Activated T-helper 2 cell treated with anti-CD3 and anti-CD28 coated beads, Interferon-gamma antibody, Interleukin-2, Interleukin-4, amounts not matched to agents 10 μg/mL and 5 μg/mL and 100 μg/mL, durations not matched to agents 14 hours and 24 hours and 36 hours (primary cell): ENCODE measurements around the gene ZNF544. TPM values are rescaled to one million over a fixed set of nuclear protein-coding genes. Genes with fewer than 3 reads are reported as not detected.
A peak's percentile ranks its signal among the peaks of the same experiment; 100 is the strongest.
"Not testable (repeated sequence)": the region's sequence is repeated elsewhere in the genome, so short reads cannot be mapped to it uniquely, and the experiment has no call there.

Source experiments
- DNase-seq: peaks from one replicate; pipeline ENCODE4 v3.0.0; 2021; ENCODE audit warnings: low spot score
- H3K27ac Mint-ChIP-seq: one replicate; pipeline ENCODE4 v1.8.0; 2021; ENCODE audit warnings: mixed read lengths
- H3K27me3 Mint-ChIP-seq: one replicate; pipeline ENCODE4 v1.8.0; 2021; ENCODE audit warnings: low read depth, mixed read lengths
- H3K36me3 Mint-ChIP-seq: one replicate; pipeline ENCODE4 v1.8.0; 2021; ENCODE audit warnings: low read depth, mixed read lengths
- H3K4me1 Mint-ChIP-seq: one replicate; pipeline ENCODE4 v1.8.0; 2021; ENCODE audit warnings: low read depth, mixed read lengths
- H3K4me3 Mint-ChIP-seq: one replicate; pipeline ENCODE4 v1.8.0; 2021; ENCODE audit warnings: low read depth, mild to moderate bottlenecking, moderate library complexity, mixed read lengths
- H3K9me3 Mint-ChIP-seq: one replicate; pipeline ENCODE4 v1.8.0; 2021; ENCODE audit warnings: mixed read lengths
- intact Hi-C: fragments of 100-400 bp; cut with micrococcal nuclease; formaldehyde crosslinking; loops from one replicate; pipeline ENCODE4 v1.15.1; 2023
- total RNA-seq: library from RNA; stranded (reverse); gene quantifications from 2 replicates; pipeline ENCODE4 v1.2.3, GENCODE V29; 2022

Gene ZNF544
- total RNA-seq, 1 donor from 2014 or later, result 49.1 TPM

DNA sequence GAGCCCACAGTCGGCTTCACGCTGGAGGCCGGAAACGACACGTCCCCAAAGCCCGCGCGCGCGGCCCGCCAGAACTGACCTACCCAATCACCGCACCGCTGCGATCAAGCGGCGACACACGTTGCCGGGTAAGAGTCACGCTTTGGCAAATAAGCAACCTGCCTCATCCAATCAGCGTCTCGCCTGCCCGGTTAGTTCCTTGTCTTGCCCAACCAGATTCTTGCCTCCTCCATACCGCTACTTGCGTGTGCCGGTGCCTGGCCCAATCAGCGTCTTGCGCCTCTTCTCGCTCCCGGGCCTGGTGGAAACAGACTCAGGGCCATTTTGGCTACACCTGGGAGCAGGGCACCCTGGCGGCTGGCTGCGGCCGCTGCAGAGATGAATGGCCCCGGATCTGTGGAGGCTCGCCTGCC, 11.6 kb upstream of the ZNF544 start:
- Mint-ChIP-seq H3K27ac (no peak overlapping the region), H3K4me1 (no peaks in the 10 kb centered on the region), H3K27me3 (no peaks in the 10 kb centered on the region), H3K36me3 (peaks cover 29% of the 10 kb centered on the region), H3K4me3 (no peak overlapping the region), H3K9me3 (peaks cover 61% of the 10 kb centered on the region)
- no peak for DNase-seq
- intact Hi-C loops, result no loop called here

DNA sequence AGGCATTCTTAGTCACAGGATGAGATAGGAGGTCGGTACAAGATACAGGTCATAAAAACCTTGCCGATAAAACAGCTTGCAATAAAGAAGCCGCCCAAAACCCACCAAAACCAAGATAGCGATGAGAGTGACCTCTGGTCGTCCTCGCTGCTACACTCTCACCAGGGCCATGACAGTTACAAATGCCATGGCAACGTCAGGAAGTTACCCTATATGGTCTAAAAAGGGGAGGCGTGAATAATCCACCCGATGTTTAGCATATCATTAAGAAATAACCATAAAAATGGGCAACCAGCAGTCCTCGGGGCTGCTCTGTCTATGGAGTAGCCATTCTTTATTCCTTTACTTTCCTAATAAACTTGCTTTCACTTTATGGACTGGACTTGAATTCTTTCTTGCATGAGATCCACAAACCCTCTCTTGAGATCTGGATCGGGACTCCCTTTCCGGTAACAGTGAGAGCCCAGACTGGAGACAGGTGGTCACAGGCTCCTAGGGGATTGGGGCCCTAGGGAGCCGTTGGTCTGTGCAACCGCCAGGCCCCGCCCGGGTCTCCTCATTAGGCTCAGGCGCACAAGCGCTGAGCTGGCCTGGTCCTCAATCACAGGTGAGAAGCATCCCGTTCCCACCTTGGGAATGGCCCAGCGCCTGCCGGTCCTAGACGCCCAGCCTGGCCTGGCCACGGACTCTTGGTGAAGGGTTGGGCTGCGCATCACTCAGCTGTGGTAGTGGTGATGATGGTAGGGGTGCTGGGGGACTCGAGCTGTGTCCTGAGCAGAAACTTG, 10.9 kb upstream of the ZNF544 start:
- DNase-seq, result no peak
- Mint-ChIP-seq H3K36me3 (peaks cover 25% of the 10 kb centered on the region), H3K4me3 (no peak overlapping the region), H3K27ac (no peak overlapping the region), H3K4me1 (no peaks in the 10 kb centered on the region), H3K9me3 (peaks cover 58% of the 10 kb centered on the region), H3K27me3 (no peaks in the 10 kb centered on the region)
- intact Hi-C loops, result no loop called here

DNA sequence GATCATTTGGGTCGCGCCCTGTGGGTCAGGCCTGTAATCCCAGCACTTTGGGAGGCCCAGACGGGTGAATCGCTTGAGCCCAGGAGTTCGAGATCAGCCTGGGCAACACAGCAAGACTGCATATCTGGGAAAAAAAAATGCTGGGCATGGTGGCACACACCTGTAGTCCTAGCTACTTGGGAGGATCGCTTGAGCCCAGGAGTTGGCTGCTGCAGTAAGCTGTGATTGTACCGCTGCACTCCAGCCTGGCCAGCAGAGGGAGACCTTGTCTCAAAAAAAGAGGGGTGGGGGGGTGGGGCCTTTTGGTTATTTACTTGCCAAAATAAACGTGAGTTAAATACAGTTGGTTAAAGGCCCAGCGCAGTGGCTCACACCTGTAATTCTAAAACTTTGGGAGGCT, 9.8 kb upstream of the ZNF544 start:
- Mint-ChIP-seq H3K4me1 (no peaks in the 10 kb centered on the region), H3K36me3 (peaks cover 14% of the 10 kb centered on the region), H3K27ac (no peak overlapping the region), H3K4me3 (no peak overlapping the region), H3K27me3 (no peaks in the 10 kb centered on the region), H3K9me3 (peaks cover 51% of the 10 kb centered on the region)
- peak; percentile 15 for DNase-seq
- intact Hi-C loops, result loop anchor here (1.0 kb wide), 1 partner anchor 300 kb away; the partner anchor contains the start of gene ZBTB45

DNA sequence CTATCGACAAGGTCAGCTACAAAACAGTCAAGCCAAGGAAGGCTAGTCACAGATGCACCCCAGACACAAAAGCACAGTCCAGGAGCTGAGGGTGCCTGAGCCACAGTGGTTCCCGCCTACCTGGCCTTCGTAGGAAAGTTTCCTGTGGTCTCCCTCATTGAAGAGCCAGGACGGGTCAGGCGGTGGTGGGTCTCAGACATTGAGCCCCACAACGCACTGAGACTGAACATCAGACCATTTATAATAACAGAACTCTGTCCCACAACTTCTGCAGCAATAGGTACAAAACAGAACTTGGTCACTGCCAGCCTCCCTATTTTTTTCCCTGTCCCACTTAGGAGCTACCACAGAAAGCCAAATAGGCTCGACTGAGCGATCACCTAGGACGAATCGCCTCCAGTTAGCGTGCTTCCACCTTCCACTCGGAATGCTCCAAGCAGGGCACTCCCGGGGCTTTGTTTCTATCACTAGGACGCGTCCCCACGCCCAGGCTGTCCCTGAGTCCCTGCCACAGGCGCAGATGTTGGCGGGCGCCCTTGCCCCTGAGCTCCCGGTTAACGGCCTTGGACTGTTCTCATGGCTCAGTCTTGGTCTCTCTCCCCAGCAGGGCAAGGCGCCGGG, 640 bp upstream of the ZNF544 start:
- H3K27me3 Mint-ChIP-seq, result no peaks in the 10 kb centered on the region
- H3K4me1 Mint-ChIP-seq, result peaks cover 13% of the 10 kb centered on the region
- H3K36me3 Mint-ChIP-seq, result peaks cover 58% of the 10 kb centered on the region
- H3K27ac Mint-ChIP-seq, result peak overlapping the region; percentile 91
- H3K9me3 Mint-ChIP-seq, result peaks cover 50% of the 10 kb centered on the region
- intact Hi-C loops, result loop anchor here (1.0 to 10.0 kb wide), 4 partner anchors 45 to 157 kb away; partner anchors contain the start of genes ERVK3-1, RPS5, ZNF274 and ZNF8
- peak overlapping the region; percentile 92 for H3K4me3 Mint-ChIP-seq
- no peak for DNase-seq

DNA sequence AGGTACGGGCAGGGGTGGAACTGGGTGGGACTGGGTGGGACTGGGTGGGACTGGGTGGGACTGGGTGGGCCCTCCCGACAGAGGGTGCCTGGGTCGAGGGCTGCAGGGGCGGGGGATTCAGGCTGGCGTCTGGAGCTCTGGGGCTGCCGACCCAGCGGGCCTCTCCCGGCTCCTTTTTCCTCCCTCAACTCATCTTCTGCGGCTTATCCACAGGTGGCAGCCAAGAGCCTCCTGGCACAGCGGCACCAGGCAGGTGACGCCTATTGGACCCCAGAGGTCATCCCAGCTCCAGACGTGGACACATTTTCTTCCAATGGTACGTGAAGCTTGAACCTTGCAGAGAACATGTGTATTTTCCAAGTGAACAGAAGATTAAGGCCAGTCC, 533 bp downstream of the ZNF544 start:
- peaks cover 13% of the 10 kb centered on the region for H3K4me1 Mint-ChIP-seq
- H3K27me3 Mint-ChIP-seq, result no peaks in the 10 kb centered on the region
- peaks cover 56% of the 10 kb centered on the region for H3K9me3 Mint-ChIP-seq
- peak overlapping the region; percentile 92 for H3K4me3 Mint-ChIP-seq
- no peak for DNase-seq
- intact Hi-C loops, result loop anchor here (2.0 to 10.0 kb wide), 3 partner anchors 48 to 156 kb away; partner anchors contain the start of genes ERVK3-1, RPS5, ZNF8 and ZNF837
- H3K36me3 Mint-ChIP-seq, result peaks cover 70% of the 10 kb centered on the region
- peak overlapping the region; percentile 62 for H3K27ac Mint-ChIP-seq

DNA sequence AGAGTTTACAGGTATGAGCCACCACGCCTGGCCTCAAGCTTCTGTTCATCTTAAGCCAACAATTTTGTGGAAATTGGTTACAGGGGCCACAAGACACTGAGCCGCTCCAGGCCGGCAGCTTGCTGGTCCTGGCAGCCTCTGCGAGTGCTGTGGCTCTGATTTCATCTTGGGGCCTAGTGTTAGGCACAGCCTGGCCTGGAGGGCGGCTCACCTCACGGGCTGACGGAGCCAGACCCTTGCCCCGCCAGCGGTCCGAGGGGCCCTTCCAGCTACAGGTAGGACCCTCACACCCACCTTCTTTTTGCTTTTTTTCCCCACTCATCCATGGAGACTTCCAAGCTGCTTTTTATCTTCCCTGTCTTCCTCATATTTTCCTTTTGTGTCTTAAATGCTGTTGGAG, 8.6 kb downstream of the ZNF544 start:
- Mint-ChIP-seq H3K4me3 (no peak overlapping the region), H3K27me3 (no peaks in the 10 kb centered on the region), H3K27ac (no peak overlapping the region), H3K9me3 (peaks cover 64% of the 10 kb centered on the region), H3K4me1 (no peaks in the 10 kb centered on the region), H3K36me3 (peaks cover 99% of the 10 kb centered on the region)
- intact Hi-C loops, result no loop called here
- DNase-seq, result no peak

DNA sequence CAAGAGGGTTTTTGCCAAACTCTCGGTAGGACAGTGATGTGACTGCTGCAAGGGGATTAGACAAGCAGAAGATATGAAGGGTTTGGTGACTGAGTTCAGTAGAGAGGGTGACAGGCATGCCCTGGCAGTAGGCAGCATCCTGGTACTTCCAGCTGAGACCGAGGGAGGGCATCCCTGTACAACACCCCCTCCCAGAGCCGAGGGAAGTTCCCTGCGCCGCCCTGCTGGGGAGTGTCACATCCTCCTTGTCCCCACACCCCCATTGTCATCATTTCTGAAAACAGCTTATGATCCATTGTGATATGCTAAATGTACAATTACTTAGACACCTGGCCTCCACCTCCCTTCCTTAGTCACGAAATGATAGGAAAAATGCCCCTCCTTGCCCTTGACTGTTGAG, 14.6 kb downstream of the ZNF544 start:
- peaks cover 62% of the 10 kb centered on the region for H3K9me3 Mint-ChIP-seq
- H3K4me1 Mint-ChIP-seq, result no peaks in the 10 kb centered on the region
- intact Hi-C loops, result no loop called here
- H3K4me3 Mint-ChIP-seq, result no peak overlapping the region
- peaks cover 100% of the 10 kb centered on the region for H3K36me3 Mint-ChIP-seq
- no peak for DNase-seq
- no peaks in the 10 kb centered on the region for H3K27me3 Mint-ChIP-seq
- no peak overlapping the region for H3K27ac Mint-ChIP-seq

DNA sequence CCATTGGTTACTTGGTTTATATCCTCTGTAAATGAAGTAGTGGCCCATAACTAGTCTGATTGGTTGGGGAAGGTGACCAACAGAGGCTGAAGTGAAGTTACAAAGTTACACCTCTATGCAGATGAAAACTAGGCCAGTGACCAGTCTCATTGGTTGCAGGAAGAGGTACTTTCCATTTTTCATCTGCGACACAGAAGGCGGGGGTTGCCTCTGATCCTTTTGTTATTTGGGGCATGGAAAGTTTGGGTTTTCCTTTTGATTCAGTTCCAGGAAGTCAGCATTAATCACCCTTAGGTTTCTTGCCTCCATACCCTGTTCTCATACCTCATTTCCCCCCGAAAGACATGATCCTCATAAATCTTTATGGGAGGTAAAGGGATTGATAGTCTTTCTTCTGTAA, 20.2 kb downstream of the ZNF544 start:
- no peaks in the 10 kb centered on the region for H3K27me3 Mint-ChIP-seq
- H3K4me3 Mint-ChIP-seq, result no peak overlapping the region
- intact Hi-C loops, result no loop called here
- no peaks in the 10 kb centered on the region for H3K4me1 Mint-ChIP-seq
- no peak overlapping the region for H3K27ac Mint-ChIP-seq
- H3K36me3 Mint-ChIP-seq, result peaks cover 100% of the 10 kb centered on the region
- peaks cover 69% of the 10 kb centered on the region for H3K9me3 Mint-ChIP-seq
- DNase-seq, result no peak

DNA sequence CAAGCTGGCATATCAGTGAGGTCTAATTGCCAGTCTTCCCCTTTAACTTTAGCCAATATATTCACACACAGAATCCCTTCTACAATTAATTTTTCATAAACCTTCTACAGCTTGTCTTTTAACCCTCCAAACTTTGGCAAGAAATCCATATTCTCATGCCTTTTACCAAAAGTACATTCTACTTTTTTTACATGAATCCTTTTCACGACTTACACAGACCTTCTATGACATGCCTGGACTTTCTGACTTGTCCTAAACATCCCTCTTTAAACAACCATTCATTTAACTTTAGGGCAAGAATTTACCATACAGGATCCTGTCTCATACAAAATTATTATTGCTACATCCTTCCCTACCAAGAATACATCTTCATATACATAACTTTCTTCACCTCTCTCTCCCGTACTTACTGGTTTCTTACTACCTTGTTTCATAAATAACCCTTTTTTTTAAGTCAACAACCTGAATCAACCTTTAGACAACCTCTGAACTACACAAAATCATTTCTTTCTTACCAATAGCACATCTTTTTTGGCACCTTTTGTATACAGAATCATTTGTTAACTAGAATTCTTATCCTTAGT, 23.5 kb downstream of the ZNF544 start:
- intact Hi-C loops, result no loop called here
- Mint-ChIP-seq H3K4me3 (no peak overlapping the region), H3K9me3 (peaks cover 74% of the 10 kb centered on the region), H3K36me3 (peaks cover 99% of the 10 kb centered on the region), H3K27ac (no peak overlapping the region), H3K4me1 (no peaks in the 10 kb centered on the region), H3K27me3 (no peaks in the 10 kb centered on the region)
- DNase-seq, result no peak

DNA sequence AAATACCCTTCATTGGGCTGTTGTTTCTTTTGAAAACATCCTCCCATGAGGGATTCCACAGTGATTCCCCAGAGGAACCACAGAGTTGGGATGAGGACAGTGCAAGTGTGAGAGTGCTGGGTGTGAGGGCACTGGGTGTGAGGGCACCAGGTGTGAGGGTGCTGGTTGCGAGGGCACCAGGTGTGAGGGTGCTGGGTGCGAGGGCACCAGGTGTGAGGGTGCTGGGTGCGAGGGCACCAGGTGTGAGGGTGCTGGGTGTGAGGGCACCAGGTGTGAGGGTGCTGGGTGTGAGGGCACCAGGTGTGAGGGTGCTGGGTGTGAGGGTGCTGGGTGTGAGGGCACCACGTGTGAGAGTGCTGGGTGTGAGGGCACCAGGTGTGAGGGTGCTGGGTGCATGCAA, 29.5 kb downstream of the ZNF544 start:
- H3K27ac Mint-ChIP-seq, intact Hi-C loops, DNase-seq, H3K4me1 Mint-ChIP-seq, H3K27me3 Mint-ChIP-seq, H3K4me3 Mint-ChIP-seq: not testable (repeated sequence)
- Mint-ChIP-seq H3K36me3 (peaks cover 99% of the 10 kb centered on the region), H3K9me3 (peaks cover 88% of the 10 kb centered on the region)

DNA sequence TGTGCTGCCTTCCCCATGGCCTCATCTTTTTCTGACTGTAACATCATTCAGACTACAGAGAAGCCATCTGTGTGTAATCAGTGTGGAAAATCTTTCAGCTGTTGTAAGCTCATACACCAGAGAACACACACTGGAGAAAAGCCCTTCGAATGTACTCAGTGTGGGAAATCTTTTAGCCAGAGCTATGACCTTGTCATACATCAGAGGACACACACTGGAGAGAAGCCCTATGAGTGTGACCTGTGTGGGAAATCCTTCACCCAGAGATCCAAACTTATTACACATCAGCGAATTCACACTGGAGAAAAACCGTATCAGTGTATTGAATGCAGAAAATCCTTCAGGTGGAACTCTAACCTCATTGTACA, 32.9 kb downstream of the ZNF544 start:
- H3K27me3 Mint-ChIP-seq, result no peaks in the 10 kb centered on the region
- no peak for DNase-seq
- no peak overlapping the region for H3K27ac Mint-ChIP-seq
- H3K36me3 Mint-ChIP-seq, result peaks cover 93% of the 10 kb centered on the region
- H3K9me3 Mint-ChIP-seq, result peaks cover 73% of the 10 kb centered on the region
- no peaks in the 10 kb centered on the region for H3K4me1 Mint-ChIP-seq
- intact Hi-C loops, result no loop called here
- H3K4me3 Mint-ChIP-seq, result no peak overlapping the region

DNA sequence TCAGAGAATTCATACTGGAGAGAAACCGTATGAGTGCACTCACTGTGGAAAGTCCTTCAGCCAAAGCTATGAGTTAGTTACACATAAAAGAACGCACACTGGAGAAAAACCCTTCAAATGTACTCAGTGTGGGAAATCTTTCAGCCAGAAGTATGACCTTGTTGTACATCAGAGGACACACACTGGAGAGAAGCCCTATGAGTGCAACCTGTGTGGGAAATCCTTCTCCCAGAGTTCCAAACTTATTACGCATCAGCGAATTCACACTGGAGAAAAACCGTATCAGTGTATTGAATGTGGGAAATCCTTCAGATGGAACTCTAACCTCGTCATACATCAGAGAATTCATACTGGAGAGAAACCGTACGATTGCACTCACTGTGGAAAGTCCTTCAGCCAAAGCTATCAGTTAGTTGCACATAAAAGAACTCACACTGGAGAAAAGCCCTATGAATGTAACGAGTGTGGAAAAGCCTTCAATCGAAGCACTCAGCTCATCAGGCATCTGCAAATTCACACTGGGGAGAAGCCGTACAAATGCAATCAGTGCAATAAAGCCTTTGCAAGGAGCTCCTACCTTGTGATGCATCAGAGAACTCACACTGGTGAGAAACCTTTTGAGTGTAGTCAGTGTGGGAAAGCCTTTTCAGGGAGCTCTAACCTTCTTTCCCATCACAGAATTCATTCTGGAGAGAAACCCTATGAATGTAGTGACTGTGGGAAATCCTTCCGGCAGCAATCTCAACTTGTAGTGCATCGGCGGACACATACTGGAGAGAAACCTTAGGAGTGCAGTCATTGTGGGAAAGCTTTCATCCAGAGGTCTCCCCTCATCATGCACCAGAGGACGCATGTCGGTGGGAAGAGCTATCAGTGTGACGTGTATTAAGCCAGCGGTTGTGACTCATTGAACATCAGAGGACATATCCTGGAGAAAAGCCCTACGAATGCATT, 33.5 kb downstream of the ZNF544 start:
- intact Hi-C loops, result no loop called here
- Mint-ChIP-seq H3K4me1 (no peaks in the 10 kb centered on the region), H3K4me3 (no peak overlapping the region), H3K9me3 (peaks cover 66% of the 10 kb centered on the region), H3K27ac (no peak overlapping the region), H3K27me3 (no peaks in the 10 kb centered on the region), H3K36me3 (peaks cover 91% of the 10 kb centered on the region)
- no peak for DNase-seq
